ENCODE results near the gene FAM83F.
"Not testable (repeated sequence)": the region's sequence is repeated elsewhere in the genome, so short reads cannot be mapped to it uniquely, and the experiment has no call there.

FAM83F gene

GRCh38 chr22:39985383-39986035 is 9.2 kb upstream of the FAM83F start:
- no peaks in the 10 kb centered on the region for H3K4me1 ChIP-seq (ENCODE audit: insufficient read depth, low read length)
- H3K36me3 ChIP-seq (ENCODE audit: insufficient read depth, low read length), result no peaks in the 10 kb centered on the region
- H3K9me3 ChIP-seq (ENCODE audit: low read length), result no peaks in the 10 kb centered on the region
- H3K27me3 ChIP-seq (ENCODE audit: control insufficient read depth in 1 of 2, insufficient read depth in 2 of 2, low read length in 2 of 2), result peaks cover 0 to 10% of the 10 kb centered on the region in 2 donors
- H3K27ac ChIP-seq (ENCODE audit: low read depth, low read length), result no peak overlapping the region
- H3K4me3 ChIP-seq (ENCODE audit: low read depth in 1 of 2, low read length in 2 of 2), result no peak overlapping the region
- no peak overlapping the region for H3K9ac ChIP-seq (ENCODE audit: low read length)

- Histone ChIP-seq H3K4me3 (ENCODE audit: low read depth in 1 of 2, low read length in 2 of 2) (no peak overlapping the region), H3K36me3 (ENCODE audit: insufficient read depth, low read length) (no peaks in the 10 kb centered on the region), H3K4me1 (ENCODE audit: insufficient read depth, low read length) (no peaks in the 10 kb centered on the region), H3K9ac (ENCODE audit: low read length) (no peak overlapping the region), H3K9me3 (ENCODE audit: low read length) (no peaks in the 10 kb centered on the region), H3K27ac (ENCODE audit: low read depth, low read length) (no peak overlapping the region), H3K27me3 (ENCODE audit: control insufficient read depth in 1 of 2, insufficient read depth in 2 of 2, low read length in 2 of 2) (peaks cover 0 to 10% of the 10 kb centered on the region in 2 donors)
Measured at GRCh38 chr22:39988386-39989114, 6.2 kb upstream of the FAM83F start.

GRCh38 chr22:39989633-39990032 is 5.1 kb upstream of the FAM83F start:
- Histone ChIP-seq H3K27ac (ENCODE audit: low read depth, low read length) (no peak overlapping the region), H3K4me1 (ENCODE audit: insufficient read depth, low read length) (no peaks in the 10 kb centered on the region), H3K36me3 (ENCODE audit: insufficient read depth, low read length) (no peaks in the 10 kb centered on the region), H3K4me3 (ENCODE audit: low read depth in 1 of 2, low read length in 2 of 2) (no peak overlapping the region), H3K9me3 (ENCODE audit: low read length) (no peaks in the 10 kb centered on the region), H3K9ac (ENCODE audit: low read length) (no peak overlapping the region), H3K27me3 (ENCODE audit: control insufficient read depth in 1 of 2, insufficient read depth in 2 of 2, low read length in 2 of 2) (peaks cover 4 to 21% of the 10 kb centered on the region in 2 donors)

DNA sequence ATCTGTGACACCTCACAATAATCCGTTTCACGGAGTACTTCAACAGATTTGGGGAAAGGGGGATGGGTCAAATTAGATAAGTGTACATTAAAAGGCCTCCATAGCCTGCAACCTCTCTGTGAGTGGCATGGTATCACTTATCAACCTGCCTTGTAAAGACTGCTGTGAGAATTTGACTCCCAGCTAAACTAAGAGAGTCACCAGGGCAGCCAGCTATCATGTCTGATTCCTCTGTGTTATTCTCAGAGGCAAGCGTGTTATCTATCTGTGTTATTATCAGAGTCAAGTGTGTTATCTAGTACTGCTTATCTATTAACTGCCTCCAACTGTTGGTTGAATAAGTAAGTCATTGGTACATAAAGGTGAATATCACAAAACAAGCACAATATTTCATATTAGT is 4.1 kb upstream of the FAM83F start:
- no peak overlapping the region for H3K9ac ChIP-seq (ENCODE audit: low read length)
- H3K4me3 ChIP-seq (ENCODE audit: low read depth in 1 of 2, low read length in 2 of 2), result no peak overlapping the region
- no peaks in the 10 kb centered on the region for H3K4me1 ChIP-seq (ENCODE audit: insufficient read depth, low read length)
- H3K27me3 ChIP-seq (ENCODE audit: control insufficient read depth in 1 of 2, insufficient read depth in 2 of 2, low read length in 2 of 2), result peaks cover 4 to 22% of the 10 kb centered on the region in 2 donors
- H3K36me3 ChIP-seq (ENCODE audit: insufficient read depth, low read length), result no peaks in the 10 kb centered on the region
- no peaks in the 10 kb centered on the region for H3K9me3 ChIP-seq (ENCODE audit: low read length)
- H3K27ac ChIP-seq (ENCODE audit: low read depth, low read length), result no peak overlapping the region

GRCh38 chr22:39991159-39991860 is 3.4 kb upstream of the FAM83F start:
- Histone ChIP-seq H3K9ac (ENCODE audit: low read length) (no peak overlapping the region), H3K36me3 (ENCODE audit: insufficient read depth, low read length) (no peaks in the 10 kb centered on the region), H3K27me3 (ENCODE audit: control insufficient read depth in 1 of 2, insufficient read depth in 2 of 2, low read length in 2 of 2) (peaks cover 4 to 25% of the 10 kb centered on the region in 2 donors), H3K4me1 (ENCODE audit: insufficient read depth, low read length) (no peaks in the 10 kb centered on the region), H3K9me3 (ENCODE audit: low read length) (no peaks in the 10 kb centered on the region), H3K4me3 (ENCODE audit: low read depth in 1 of 2, low read length in 2 of 2) (no peak overlapping the region), H3K27ac (ENCODE audit: low read depth, low read length) (no peak overlapping the region)

GRCh38 chr22:39992088-39992826 is 2.5 kb upstream of the FAM83F start:
- Histone ChIP-seq H3K9me3 (ENCODE audit: low read length) (no peaks in the 10 kb centered on the region), H3K4me3 (ENCODE audit: low read depth in 1 of 2, low read length in 2 of 2) (no peak overlapping the region), H3K36me3 (ENCODE audit: insufficient read depth, low read length) (no peaks in the 10 kb centered on the region), H3K27me3 (ENCODE audit: control insufficient read depth in 1 of 2, insufficient read depth in 2 of 2, low read length in 2 of 2) (peaks cover 12 to 30% of the 10 kb centered on the region in 2 donors), H3K9ac (ENCODE audit: low read length) (no peak overlapping the region), H3K4me1 (ENCODE audit: insufficient read depth, low read length) (no peaks in the 10 kb centered on the region), H3K27ac (ENCODE audit: low read depth, low read length) (no peak overlapping the region)

- not testable (repeated sequence) for H3K36me3 ChIP-seq (ENCODE audit: insufficient read depth, low read length); H3K4me3 ChIP-seq (ENCODE audit: low read depth in 1 of 2, low read length in 2 of 2); H3K9me3 ChIP-seq (ENCODE audit: low read length); H3K27ac ChIP-seq (ENCODE audit: low read depth, low read length); H3K4me1 ChIP-seq (ENCODE audit: insufficient read depth, low read length); H3K9ac ChIP-seq (ENCODE audit: low read length)
- peaks cover 12 to 36% of the 10 kb centered on the region in 2 donors for H3K27me3 ChIP-seq (ENCODE audit: control insufficient read depth in 1 of 2, insufficient read depth in 2 of 2, low read length in 2 of 2)
Measured at GRCh38 chr22:39992894-39993293, 1.9 kb upstream of the FAM83F start.

DNA sequence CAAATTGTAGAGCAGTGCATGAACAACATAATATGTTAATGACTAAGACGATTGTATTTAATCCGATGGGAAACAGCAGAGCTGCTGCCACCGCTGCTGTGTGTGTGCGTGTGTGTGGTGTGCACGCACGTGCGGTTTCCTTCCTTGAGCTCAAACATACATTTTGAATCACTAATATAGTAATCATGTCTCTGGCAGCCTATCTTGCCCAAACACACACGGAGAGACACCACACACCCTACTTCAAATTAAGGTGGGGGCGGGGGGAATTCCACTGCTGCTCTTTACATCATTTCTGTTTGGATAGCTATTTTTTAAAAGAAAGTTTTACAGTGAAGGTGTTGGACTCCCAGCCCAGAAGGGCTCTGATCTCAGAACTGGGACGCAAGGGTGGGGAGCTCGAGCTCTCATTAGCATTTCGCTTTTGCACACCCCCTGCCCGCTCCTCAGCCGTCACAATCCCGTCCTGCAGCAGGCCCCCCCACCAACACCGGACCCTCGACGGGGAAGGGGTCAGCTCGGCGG is 651 bp upstream of the FAM83F start:
- no peak overlapping the region for H3K27ac ChIP-seq (ENCODE audit: low read depth, low read length)

GRCh38 chr22:39995393-39996252 is 869 bp downstream of the FAM83F start:
- H3K9ac ChIP-seq (ENCODE audit: low read length), result no peak overlapping the region
- H3K27ac ChIP-seq (ENCODE audit: low read depth, low read length), result no peak overlapping the region

More for the DNA sequence above, 651 bp upstream of the FAM83F start:
- Histone ChIP-seq H3K4me3 (ENCODE audit: low read depth in 1 of 2, low read length in 2 of 2) (no peak overlapping the region), H3K36me3 (ENCODE audit: insufficient read depth, low read length) (no peaks in the 10 kb centered on the region), H3K9me3 (ENCODE audit: low read length) (no peaks in the 10 kb centered on the region), H3K9ac (ENCODE audit: low read length) (no peak overlapping the region), H3K27me3 (ENCODE audit: control insufficient read depth in 1 of 2, insufficient read depth in 2 of 2, low read length in 2 of 2) (peaks cover 12 to 41% of the 10 kb centered on the region in 2 donors), H3K4me1 (ENCODE audit: insufficient read depth, low read length) (no peaks in the 10 kb centered on the region)

GRCh38 chr22:39996732-39997131 is 2.0 kb downstream of the FAM83F start:
- Histone ChIP-seq H3K4me3 (ENCODE audit: low read depth in 1 of 2, low read length in 2 of 2) (no peak overlapping the region), H3K27me3 (ENCODE audit: control insufficient read depth in 1 of 2, insufficient read depth in 2 of 2, low read length in 2 of 2) (peaks cover 12 to 41% of the 10 kb centered on the region in 2 donors), H3K9ac (ENCODE audit: low read length) (no peak overlapping the region), H3K36me3 (ENCODE audit: insufficient read depth, low read length) (no peaks in the 10 kb centered on the region), H3K4me1 (ENCODE audit: insufficient read depth, low read length) (no peaks in the 10 kb centered on the region), H3K27ac (ENCODE audit: low read depth, low read length) (no peak overlapping the region), H3K9me3 (ENCODE audit: low read length) (no peaks in the 10 kb centered on the region)

More at GRCh38 chr22:39995393-39996252, 869 bp downstream of the FAM83F start:
- H3K27me3 ChIP-seq (ENCODE audit: control insufficient read depth in 1 of 2, insufficient read depth in 2 of 2, low read length in 2 of 2), result peaks cover 12 to 41% of the 10 kb centered on the region in 2 donors
- no peaks in the 10 kb centered on the region for H3K9me3 ChIP-seq (ENCODE audit: low read length)
- H3K36me3 ChIP-seq (ENCODE audit: insufficient read depth, low read length), result no peaks in the 10 kb centered on the region
- H3K4me1 ChIP-seq (ENCODE audit: insufficient read depth, low read length), result no peaks in the 10 kb centered on the region
- no peak overlapping the region for H3K4me3 ChIP-seq (ENCODE audit: low read depth in 1 of 2, low read length in 2 of 2)
